Keratinocyte (primary cell): ENCODE data around the gene OR2W1. TPM values are rescaled to one million over a fixed set of nuclear protein-coding genes. Genes with fewer than 3 reads are reported as not detected.

Experiments
- DNase-seq: peaks from one replicate; pipeline ENCODE4 v3.0.0-alpha.2; 2011; ENCODE audit warnings: low read depth, missing footprints, low spot score
- FAIRE-seq: peaks from 2 replicates; lab custom pipeline; 2011; peaks lifted over from hg19 to GRCh38; lab: Jason Lieb, UNC
- H2AFZ ChIP-seq: 2 replicates; pipeline ENCODE4 v1.6.0; 2012; ENCODE audit warnings: low read length, control low read depth, inconsistent platforms; ENCODE audit not compliant: control insufficient read depth
- H3K27ac ChIP-seq: 2 replicates; pipeline ENCODE4 v1.5.1; 2011; ENCODE audit warnings: low read length; ENCODE audit not compliant: control insufficient read depth, insufficient read depth
- H3K27me3 ChIP-seq: 3 replicates; pipeline ENCODE4 v1.6.0; 2011; ENCODE audit warnings: low read length; ENCODE audit not compliant: control insufficient read depth, insufficient read depth; ENCODE audit errors: extremely low read depth
- H3K36me3 ChIP-seq, 2 experiments: 2 replicates in 1 of 2; 3 replicates in 1 of 2; pipeline ENCODE4 v1.5.1; 2011; ENCODE audit warnings: low read length in 2 of 2, mild to moderate bottlenecking in 1 of 2; ENCODE audit not compliant: control insufficient read depth in 2 of 2, insufficient read depth in 2 of 2; ENCODE audit errors: extremely low read depth in 1 of 2
- H3K4me1 ChIP-seq: 3 replicates; pipeline ENCODE4 v1.5.1; 2011; ENCODE audit warnings: low read length; ENCODE audit not compliant: control insufficient read depth, insufficient read depth; ENCODE audit errors: extremely low read depth
- H3K4me2 ChIP-seq: 3 replicates; pipeline ENCODE4 v1.6.0; 2011; ENCODE audit warnings: low read depth, low read length; ENCODE audit not compliant: control insufficient read depth, insufficient read depth; ENCODE audit errors: extremely low read depth
- H3K4me3 ChIP-seq, 3 experiments: fragments of 200-600 bp in 1 of 3; sonication (generic) in 1 of 3; 2 replicates in 2 of 3; 3 replicates in 1 of 3; pipeline ENCODE4 v1.5.1; 2011 to 2016; ENCODE audit warnings: low read length in 3 of 3, mild to moderate bottlenecking in 3 of 3, control low read depth in 2 of 3, inconsistent platforms in 1 of 3, low read depth in 1 of 3, mixed read lengths in 1 of 3, mixed run types in 1 of 3, moderate library complexity in 1 of 3; ENCODE audit not compliant: control insufficient read depth in 2 of 3, insufficient read depth in 2 of 3; ENCODE audit errors: extremely low read depth in 1 of 3
- H3K79me2 ChIP-seq: 2 replicates; pipeline ENCODE4 v1.6.0; 2012; ENCODE audit warnings: low read length; ENCODE audit not compliant: control insufficient read depth, insufficient read depth
- H3K9ac ChIP-seq: 3 replicates; pipeline ENCODE4 v1.6.0; 2011; ENCODE audit warnings: low read length; ENCODE audit not compliant: control insufficient read depth, insufficient read depth; ENCODE audit errors: extremely low read depth
- H3K9me1 ChIP-seq: 3 replicates; pipeline ENCODE4 v1.6.0; 2011; ENCODE audit warnings: low read length; ENCODE audit not compliant: control insufficient read depth, insufficient read depth; ENCODE audit errors: extremely low read depth
- H3K9me3 ChIP-seq: 2 replicates; pipeline ENCODE4 v1.5.1; 2012; ENCODE audit warnings: low read depth, low read length; ENCODE audit not compliant: control insufficient read depth
- H4K20me1 ChIP-seq: 3 replicates; pipeline ENCODE4 v1.6.0; 2011; ENCODE audit warnings: low read length; ENCODE audit not compliant: control insufficient read depth, insufficient read depth; ENCODE audit errors: extremely low read depth
- CTCF ChIP-seq, 3 experiments: IDR thresholded peaks in 1 of 3; conservative IDR thresholded peaks in 1 of 3; optimal IDR thresholded peaks in 1 of 3; 2 replicates in 2 of 3; 3 replicates in 1 of 3; pipeline versions ENCODE3 to v1.5.1; 2011; ENCODE audit warnings: low read length in 3 of 3, mild to moderate bottlenecking in 3 of 3, moderate library complexity in 2 of 3, control low read depth in 1 of 3, inconsistent platforms in 1 of 3; ENCODE audit not compliant: insufficient read depth in 2 of 3; ENCODE audit errors: extremely low read depth in 1 of 3
- EZH2 ChIP-seq: IDR thresholded peaks from one replicate; pipeline ENCODE4 v1.6.1; 2012; ENCODE audit warnings: inconsistent platforms, mild to moderate bottlenecking, low read length, moderate library complexity
- dilution Hi-C: fragments of 300-500 bp; cut with MboI; formaldehyde crosslinking; loops from one replicate; pipeline ENCODE4 v1.7.0; 2020; ENCODE audit warnings: low sequenced_read_pairs; ENCODE audit not compliant: extremely low pct_ligation_motif_present
- polyA plus RNA-seq, 5 experiments: library from polyadenylated mRNA; depleted of rRNA in 3 of 5; stranded (reverse) in 3 of 5; stranded (forward) in 1 of 5; unstranded in 1 of 5; fragments of >200 nt; gene quantifications; 1 replicate in 1 of 5; 2 replicates in 3 of 5; 3 replicates in 1 of 5; pipeline versions ENCODE4 v1.2.1 to v1.2.3, GENCODE V29; 2011 to 2012; ENCODE audit warnings: missing spikeins in 2 of 5, low read depth in 1 of 5, low replicate concordance in 1 of 5

OR2W1 gene
- polyA plus RNA-seq, 1 donor (not counting 4 experiments of a cell fraction or from before 2014, with no cell fraction given) = not detected

GRCh38 chr6:29016559-29017427 is 28.2 kb downstream of the OR2W1 start:
- Histone ChIP-seq H3K36me3 (no peaks in the 10 kb centered on the region), H3K9me1 (no peaks in the 10 kb centered on the region), H3K27me3 (no peaks in the 10 kb centered on the region), H3K4me2 (peak overlapping the region; percentile 99), H3K27ac (peak overlapping the region; percentile 21), H3K9ac (peak overlapping the region; percentile 54), H3K4me1 (peaks cover 8% of the 10 kb centered on the region), H3K9me3 (no peaks in the 10 kb centered on the region), H3K79me2 (no peaks in the 10 kb centered on the region), H4K20me1 (no peaks in the 10 kb centered on the region), H3K4me3 (peak overlapping the region; percentile 39 to 91 (median 81)), H2AFZ (peak overlapping the region; percentile 99)
- TF ChIP-seq CTCF (optimal IDR thresholded peaks at IDR 0.05 in 1 of 3, IDR thresholded peaks at IDR 0.05 in 1 of 3, conservative IDR thresholded peaks at IDR 0.05 in 1 of 3; ENCODE audit: extremely low read depth in 1 of 3, insufficient read depth in 2 of 3, low read length in 3 of 3) (peak; percentile 68 to 89 (median 86)), EZH2 (no peak)
- DNase-seq = peak; percentile 45
- dilution Hi-C loops = no loop called here
- peak; percentile 87 for FAIRE-seq

GRCh38 chr6:29014729-29015608 is 30.0 kb downstream of the OR2W1 start:
- FAIRE-seq (no peak), DNase-seq (no peak)
- Histone ChIP-seq H2AFZ (no peak overlapping the region), H3K4me2 (no peak overlapping the region), H3K36me3 (no peaks in the 10 kb centered on the region), H4K20me1 (no peaks in the 10 kb centered on the region), H3K4me3 (no peak overlapping the region), H3K27me3 (no peaks in the 10 kb centered on the region), H3K9me1 (no peaks in the 10 kb centered on the region), H3K4me1 (peaks cover 11% of the 10 kb centered on the region), H3K79me2 (no peaks in the 10 kb centered on the region), H3K9ac (no peak overlapping the region), H3K27ac (no peak overlapping the region), H3K9me3 (no peaks in the 10 kb centered on the region)
- no peak for TF ChIP-seq CTCF (optimal IDR thresholded peaks at IDR 0.05 in 1 of 3, IDR thresholded peaks at IDR 0.05 in 1 of 3, conservative IDR thresholded peaks at IDR 0.05 in 1 of 3; ENCODE audit: extremely low read depth in 1 of 3, insufficient read depth in 2 of 3, low read length in 3 of 3)
- no peak for TF ChIP-seq EZH2
- dilution Hi-C loops = no loop called here
